ENCODE measurements around the gene PRPF40A.

The PRPF40A gene

DNA sequence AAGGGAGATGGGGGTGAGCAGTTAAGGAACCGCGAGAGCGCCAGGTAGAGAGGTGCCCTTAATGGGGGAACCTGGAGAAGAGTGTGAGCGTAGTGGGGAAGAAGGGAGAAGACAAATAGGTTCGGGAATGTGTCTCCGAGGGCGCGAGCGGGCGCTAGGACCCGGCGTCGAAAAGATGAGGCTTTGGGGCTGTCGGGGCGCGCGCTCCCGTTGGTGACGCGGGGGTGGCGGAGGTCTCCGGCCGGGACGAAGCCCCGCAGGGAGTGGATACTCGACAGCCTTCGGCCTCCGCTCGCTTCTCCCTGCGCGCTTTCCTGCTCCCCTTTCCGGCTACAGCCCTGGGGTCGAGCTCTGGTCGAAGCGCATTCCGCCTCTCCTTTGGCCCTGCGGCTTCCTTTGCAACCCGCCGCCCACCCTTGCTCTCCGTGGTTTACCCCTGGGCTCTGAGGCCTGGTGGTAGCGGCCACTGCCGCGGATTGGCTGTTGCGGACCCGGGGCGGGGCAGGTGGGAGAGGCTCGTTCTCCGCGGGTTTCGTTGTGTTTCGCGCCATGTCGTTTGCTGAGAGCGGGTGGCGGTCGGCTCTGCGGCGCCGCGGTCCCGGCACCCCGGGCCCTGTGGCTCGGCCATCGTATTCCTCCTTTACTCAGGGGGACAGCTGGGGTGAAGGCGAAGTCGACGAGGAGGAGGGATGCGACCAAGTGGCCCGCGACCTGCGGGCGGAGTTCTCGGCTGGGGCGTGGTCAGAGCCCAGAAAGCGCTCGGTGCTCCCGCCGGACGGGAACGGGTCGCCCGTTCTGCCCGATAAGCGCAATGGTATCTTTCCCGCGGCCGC is 1.0 kb upstream of the PRPF40A start, which contains the start of gene ARL6IP6:
Gene ARL6IP6 (plus strand): TSS at position 545 of the 833 bp plus-strand sequence. CDS start 5 bp downstream, at position 550.
- Histone ChIP-seq H3K9me3 (ENCODE audit: control insufficient read depth, low read length) (no peaks in the 10 kb centered on the region), H3K4me3 (ENCODE audit: extremely low read depth, insufficient read depth, low read length, poor library complexity, severe bottlenecking) (peak within 1 kb of the TSS; percentile 96), H3K27ac (ENCODE audit: low read depth, low read length, severe bottlenecking) (peak within 1 kb of the TSS; percentile 98), H3K4me1 (ENCODE audit: control insufficient read depth, insufficient read depth, low read length, poor library complexity, severe bottlenecking) (peaks cover 22% of the 10 kb centered on the region), H3K36me3 (ENCODE audit: control insufficient read depth, insufficient read depth, low read length) (peaks cover 41% of the 10 kb centered on the region)
- WGBS, 2 experiments (ENCODE audit: insufficient coverage in 2 of 2): 0 to 1% methylated on average over 59 to 83 of the region's 87 CpGs

DNA sequence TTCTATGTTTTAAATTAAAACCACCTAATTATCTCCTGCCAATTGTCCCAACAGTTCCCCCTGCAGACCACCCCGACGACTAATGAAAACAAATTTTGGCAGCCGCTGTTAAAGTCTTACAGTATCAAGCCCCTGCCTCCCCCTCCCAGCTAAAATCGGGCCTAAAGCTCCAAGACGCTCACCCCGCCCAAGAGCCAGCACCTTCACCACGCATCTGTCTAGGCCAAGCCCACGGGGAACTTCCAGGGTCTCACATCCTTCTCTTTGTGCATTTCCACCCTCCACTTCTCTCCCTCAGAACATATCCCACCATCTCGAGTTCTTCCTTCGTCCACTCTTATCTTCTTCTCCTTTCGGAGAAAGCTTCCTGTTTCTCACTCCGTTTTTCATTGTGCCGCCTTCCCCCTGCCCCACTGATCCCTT is 445 bp downstream of the PRPF40A start:
- Histone ChIP-seq H3K27ac (ENCODE audit: low read depth, low read length, severe bottlenecking) (peak overlapping the region; percentile 87), H3K9me3 (ENCODE audit: control insufficient read depth, low read length) (no peaks in the 10 kb centered on the region), H3K4me1 (ENCODE audit: control insufficient read depth, insufficient read depth, low read length, poor library complexity, severe bottlenecking) (peaks cover 20% of the 10 kb centered on the region), H3K4me3 (ENCODE audit: extremely low read depth, insufficient read depth, low read length, poor library complexity, severe bottlenecking) (peak overlapping the region; percentile 96), H3K36me3 (ENCODE audit: control insufficient read depth, insufficient read depth, low read length) (peaks cover 43% of the 10 kb centered on the region)
- WGBS, 2 experiments (ENCODE audit: insufficient coverage in 2 of 2): 0% methylated on average over 10 to 12 of the region's 13 CpGs

DNA sequence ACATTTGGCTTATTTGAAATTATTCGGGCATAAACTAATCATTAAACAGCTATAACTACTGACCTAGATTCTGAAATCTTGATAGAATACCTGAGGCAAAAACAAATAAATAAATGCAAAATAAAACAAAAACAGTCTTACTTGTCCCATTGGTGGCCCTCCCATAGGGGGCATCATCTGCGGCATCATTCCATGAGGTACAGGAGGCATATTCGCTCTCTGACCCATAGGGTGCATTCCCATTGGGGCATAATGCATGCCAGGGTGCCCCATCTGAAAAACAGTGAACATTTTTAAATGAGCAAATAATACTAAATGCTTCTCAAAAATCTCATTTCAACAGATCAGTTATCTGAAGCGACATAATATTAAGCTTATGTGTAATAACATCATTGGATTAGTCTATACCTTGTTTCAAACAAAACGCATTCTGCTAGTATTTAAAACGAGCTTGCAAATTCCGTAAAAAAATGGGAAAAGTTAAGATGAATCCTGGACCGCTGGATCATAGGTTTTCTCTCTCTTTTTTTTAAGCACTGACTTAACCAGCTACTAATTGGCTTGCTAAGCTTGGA is 1.3 kb downstream of the PRPF40A start:
- Histone ChIP-seq H3K4me3 (ENCODE audit: extremely low read depth, insufficient read depth, low read length, poor library complexity, severe bottlenecking) (peak overlapping the region; percentile 96), H3K9me3 (ENCODE audit: control insufficient read depth, low read length) (no peaks in the 10 kb centered on the region), H3K4me1 (ENCODE audit: control insufficient read depth, insufficient read depth, low read length, poor library complexity, severe bottlenecking) (peaks cover 17% of the 10 kb centered on the region), H3K36me3 (ENCODE audit: control insufficient read depth, insufficient read depth, low read length) (peaks cover 47% of the 10 kb centered on the region), H3K27ac (ENCODE audit: low read depth, low read length, severe bottlenecking) (no peak overlapping the region)
- 0% methylated on average over 2 of the region's 8 CpGs for WGBS, 2 experiments (ENCODE audit: insufficient coverage in 2 of 2)

DNA sequence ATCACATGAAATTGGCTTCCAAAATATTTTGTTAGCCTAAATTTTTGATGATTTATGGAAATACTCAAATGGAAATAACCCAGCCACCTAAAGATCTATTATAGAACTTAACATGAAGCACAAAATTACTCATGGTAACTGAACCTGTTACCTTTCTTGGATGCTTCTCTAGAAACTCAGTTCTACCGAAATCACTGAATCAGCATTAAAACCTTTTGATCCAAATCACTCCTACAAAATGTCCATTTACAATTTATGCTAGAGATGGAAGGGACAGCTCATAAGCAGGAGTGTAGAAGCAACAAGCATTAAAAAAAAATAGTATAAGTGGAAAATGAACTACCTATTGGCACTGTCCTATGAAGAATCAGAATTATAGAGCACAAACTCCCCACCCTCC is 2.1 kb downstream of the PRPF40A start:
- peaks cover 9% of the 10 kb centered on the region for H3K4me1 ChIP-seq (ENCODE audit: control insufficient read depth, insufficient read depth, low read length, poor library complexity, severe bottlenecking)
- no peaks in the 10 kb centered on the region for H3K9me3 ChIP-seq (ENCODE audit: control insufficient read depth, low read length)
- WGBS, 2 experiments (ENCODE audit: insufficient coverage in 2 of 2): 100% methylated on average over 1 of the region's 1 CpG; no CpG with 5 or more reads in 1 of the 2 experiments
- H3K36me3 ChIP-seq (ENCODE audit: control insufficient read depth, insufficient read depth, low read length): peaks cover 51% of the 10 kb centered on the region
- H3K4me3 ChIP-seq (ENCODE audit: extremely low read depth, insufficient read depth, low read length, poor library complexity, severe bottlenecking): peak overlapping the region; percentile 96
- no peak overlapping the region for H3K27ac ChIP-seq (ENCODE audit: low read depth, low read length, severe bottlenecking)

- Histone ChIP-seq H3K9me3 (ENCODE audit: control insufficient read depth, low read length) (no peaks in the 10 kb centered on the region), H3K27ac (ENCODE audit: low read depth, low read length, severe bottlenecking) (no peak overlapping the region), H3K4me1 (ENCODE audit: control insufficient read depth, insufficient read depth, low read length, poor library complexity, severe bottlenecking) (peaks cover 5% of the 10 kb centered on the region), H3K36me3 (ENCODE audit: control insufficient read depth, insufficient read depth, low read length) (peaks cover 93% of the 10 kb centered on the region), H3K4me3 (ENCODE audit: extremely low read depth, insufficient read depth, low read length, poor library complexity, severe bottlenecking) (no peak overlapping the region)
- no CpG with 5 or more reads among the region's 2 CpGs for WGBS, 2 experiments (ENCODE audit: insufficient coverage in 2 of 2)
Observed at GRCh38 chr2:152710713-152711112, 6.5 kb downstream of the PRPF40A start.

GRCh38 chr2:152708742-152709141 is 8.5 kb downstream of the PRPF40A start:
- Histone ChIP-seq H3K4me3 (ENCODE audit: extremely low read depth, insufficient read depth, low read length, poor library complexity, severe bottlenecking) (no peak overlapping the region), H3K9me3 (ENCODE audit: control insufficient read depth, low read length) (no peaks in the 10 kb centered on the region), H3K36me3 (ENCODE audit: control insufficient read depth, insufficient read depth, low read length) (peaks cover 96% of the 10 kb centered on the region), H3K27ac (ENCODE audit: low read depth, low read length, severe bottlenecking) (no peak overlapping the region), H3K4me1 (ENCODE audit: control insufficient read depth, insufficient read depth, low read length, poor library complexity, severe bottlenecking) (no peaks in the 10 kb centered on the region)
- 100% methylated on average over 1 to 2 of the region's 2 CpGs for WGBS, 2 experiments (ENCODE audit: insufficient coverage in 2 of 2)

- Histone ChIP-seq H3K4me1 (ENCODE audit: control insufficient read depth, insufficient read depth, low read length, poor library complexity, severe bottlenecking) (no peaks in the 10 kb centered on the region), H3K36me3 (ENCODE audit: control insufficient read depth, insufficient read depth, low read length) (peaks cover 97% of the 10 kb centered on the region), H3K27ac (ENCODE audit: low read depth, low read length, severe bottlenecking) (no peak overlapping the region), H3K4me3 (ENCODE audit: extremely low read depth, insufficient read depth, low read length, poor library complexity, severe bottlenecking) (no peak overlapping the region), H3K9me3 (ENCODE audit: control insufficient read depth, low read length) (peaks cover 9% of the 10 kb centered on the region)
- WGBS, 2 experiments (ENCODE audit: insufficient coverage in 2 of 2): 95 to 100% methylated on average over 1 to 2 of the region's 4 CpGs
Observed at GRCh38 chr2:152706477-152707021, 10.7 kb downstream of the PRPF40A start.

- H3K36me3 ChIP-seq (ENCODE audit: control insufficient read depth, insufficient read depth, low read length): peaks cover 57% of the 10 kb centered on the region
- H3K4me3 ChIP-seq (ENCODE audit: extremely low read depth, insufficient read depth, low read length, poor library complexity, severe bottlenecking): no peak overlapping the region
- peak overlapping the region; percentile 13 for H3K27ac ChIP-seq (ENCODE audit: low read depth, low read length, severe bottlenecking)
- peaks cover 10% of the 10 kb centered on the region for H3K9me3 ChIP-seq (ENCODE audit: control insufficient read depth, low read length)
- no peaks in the 10 kb centered on the region for H3K4me1 ChIP-seq (ENCODE audit: control insufficient read depth, insufficient read depth, low read length, poor library complexity, severe bottlenecking)
- WGBS, 2 experiments (ENCODE audit: insufficient coverage in 2 of 2): 92 to 95% methylated on average over 1 to 6 of the region's 7 CpGs
Observed at GRCh38 chr2:152701198-152701597, 16.1 kb downstream of the PRPF40A start.

DNA sequence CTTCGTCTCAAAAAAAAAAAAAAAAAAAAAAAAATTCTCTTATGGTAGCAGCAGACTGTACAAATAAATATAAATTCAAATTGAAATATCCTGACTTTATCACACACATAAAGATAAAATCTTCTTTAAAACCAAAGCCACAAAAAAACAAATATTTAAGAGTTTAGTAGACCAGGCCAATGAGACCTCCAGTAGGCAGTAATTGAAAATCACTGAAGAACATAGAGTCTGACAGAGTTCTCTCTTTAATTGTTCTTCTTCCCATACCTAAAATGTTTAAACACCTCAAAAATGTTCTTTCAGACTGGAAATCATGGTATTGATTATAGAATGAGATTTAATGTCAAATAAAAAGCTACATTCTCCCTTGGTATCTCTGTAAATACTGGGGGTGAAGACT is 20.8 kb downstream of the PRPF40A start:
- no peaks in the 10 kb centered on the region for H3K4me1 ChIP-seq (ENCODE audit: control insufficient read depth, insufficient read depth, low read length, poor library complexity, severe bottlenecking)
- H3K4me3 ChIP-seq (ENCODE audit: extremely low read depth, insufficient read depth, low read length, poor library complexity, severe bottlenecking): no peak overlapping the region
- WGBS, 2 experiments (ENCODE audit: insufficient coverage in 2 of 2): no CpG with 5 or more reads among the region's 1 CpG
- H3K9me3 ChIP-seq (ENCODE audit: control insufficient read depth, low read length): peaks cover under 1% of the 10 kb centered on the region
- H3K27ac ChIP-seq (ENCODE audit: low read depth, low read length, severe bottlenecking): no peak overlapping the region
- peaks cover 30% of the 10 kb centered on the region for H3K36me3 ChIP-seq (ENCODE audit: control insufficient read depth, insufficient read depth, low read length)

DNA sequence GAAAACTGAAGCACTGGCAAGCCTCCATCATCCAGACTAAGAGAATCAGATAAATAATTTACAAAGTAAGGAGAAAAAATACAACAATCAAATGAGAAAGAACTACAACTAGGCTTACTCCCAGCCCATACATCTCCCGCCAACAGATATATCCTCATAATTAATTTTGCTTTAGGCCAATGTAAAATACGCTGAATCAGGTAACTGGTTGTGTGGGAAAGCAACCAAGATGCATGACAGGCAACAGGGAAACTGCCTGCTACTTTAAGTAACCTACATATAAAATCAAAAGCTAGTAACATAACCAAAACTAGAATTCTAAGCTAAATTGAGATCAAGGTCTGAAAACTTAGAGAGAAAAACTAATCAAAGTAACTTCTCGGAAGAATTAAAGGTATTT is 21.5 kb downstream of the PRPF40A start:
- WGBS, 2 experiments (ENCODE audit: insufficient coverage in 2 of 2): no CpG with 5 or more reads among the region's 3 CpGs
- no peaks in the 10 kb centered on the region for H3K9me3 ChIP-seq (ENCODE audit: control insufficient read depth, low read length)
- no peak overlapping the region for H3K4me3 ChIP-seq (ENCODE audit: extremely low read depth, insufficient read depth, low read length, poor library complexity, severe bottlenecking)
- H3K4me1 ChIP-seq (ENCODE audit: control insufficient read depth, insufficient read depth, low read length, poor library complexity, severe bottlenecking): no peaks in the 10 kb centered on the region
- H3K27ac ChIP-seq (ENCODE audit: low read depth, low read length, severe bottlenecking): no peak overlapping the region
- H3K36me3 ChIP-seq (ENCODE audit: control insufficient read depth, insufficient read depth, low read length): peaks cover 23% of the 10 kb centered on the region
